ENCODE results near the gene COQ9.
"Not testable (repeated sequence)": the region's sequence is repeated elsewhere in the genome, so short reads cannot be mapped to it uniquely, and the experiment has no call there.

Gene COQ9, protein sequence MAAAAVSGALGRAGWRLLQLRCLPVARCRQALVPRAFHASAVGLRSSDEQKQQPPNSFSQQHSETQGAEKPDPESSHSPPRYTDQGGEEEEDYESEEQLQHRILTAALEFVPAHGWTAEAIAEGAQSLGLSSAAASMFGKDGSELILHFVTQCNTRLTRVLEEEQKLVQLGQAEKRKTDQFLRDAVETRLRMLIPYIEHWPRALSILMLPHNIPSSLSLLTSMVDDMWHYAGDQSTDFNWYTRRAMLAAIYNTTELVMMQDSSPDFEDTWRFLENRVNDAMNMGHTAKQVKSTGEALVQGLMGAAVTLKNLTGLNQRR

DNA sequence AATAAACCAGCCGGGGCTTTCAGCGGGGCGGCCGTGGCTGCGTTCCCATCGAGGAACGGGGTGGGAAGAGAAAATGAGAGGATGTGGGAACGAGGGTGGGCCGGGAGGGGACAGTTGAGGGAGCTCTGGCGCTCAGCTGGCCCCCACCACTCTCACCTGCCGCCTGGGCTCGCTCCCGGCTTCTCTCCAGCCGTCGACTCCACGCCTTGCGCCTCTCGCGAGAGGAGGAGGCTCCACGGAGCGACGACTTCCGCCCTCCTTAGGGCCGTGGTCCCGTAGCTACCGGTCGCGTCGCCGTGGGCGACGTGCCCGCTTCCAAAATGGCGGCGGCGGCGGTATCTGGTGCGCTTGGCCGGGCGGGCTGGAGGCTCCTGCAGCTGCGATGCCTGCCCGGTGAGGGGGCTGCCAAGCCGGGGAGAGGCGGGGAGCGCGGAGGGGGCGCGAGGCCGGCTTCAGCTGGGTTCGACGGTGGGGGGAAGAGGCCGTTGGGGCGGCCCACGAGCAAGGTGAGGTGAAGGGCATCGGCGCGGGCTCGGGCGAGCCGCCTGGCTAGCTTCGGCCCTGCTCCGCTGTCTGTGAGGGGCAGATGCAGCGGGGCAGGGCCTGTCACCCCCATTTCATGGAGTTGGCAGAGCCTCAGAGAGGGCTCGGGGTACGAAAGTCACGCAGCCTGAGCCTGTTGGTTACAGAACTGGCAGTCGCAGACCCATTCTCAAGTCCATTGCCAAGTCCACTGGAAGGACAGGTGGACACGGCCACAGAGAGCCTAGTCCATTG, at the start of gene COQ9, which contains the start of gene CIAPIN1:
Gene COQ9, plus strand, starts transcription at position 294 of the 777 bp plus-strand sequence. Its CDS starts 27 bp downstream, at position 321.
Gene CIAPIN1, minus strand, starts transcription at position 200 of the 777 bp plus-strand sequence. CDS start 6,457 bp downstream, outside the sequence.
- peak; percentile 84 for DNase-seq (ENCODE audit: low read depth)

DNA sequence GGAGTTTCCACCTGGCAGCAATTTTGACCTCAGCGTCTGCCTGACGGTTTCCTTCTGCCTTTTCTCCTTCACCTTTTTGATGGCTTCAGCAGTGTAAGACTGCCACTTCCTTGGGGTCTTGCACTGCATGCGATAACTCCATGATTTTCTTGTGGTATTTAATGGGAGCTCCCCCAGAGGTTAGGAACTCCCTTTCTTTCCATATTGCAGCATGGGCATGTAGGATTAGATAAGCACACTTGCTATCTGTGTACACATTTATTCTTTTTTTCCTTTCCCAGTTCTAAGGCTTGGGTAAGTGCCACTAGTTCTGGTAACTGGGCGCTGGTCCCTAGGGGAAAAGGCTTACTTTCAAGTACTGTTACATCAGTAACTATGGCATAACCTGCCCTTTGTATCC, 49.8 kb upstream of the COQ9 start:
- not testable (repeated sequence) for DNase-seq (ENCODE audit: low read depth)

DNA sequence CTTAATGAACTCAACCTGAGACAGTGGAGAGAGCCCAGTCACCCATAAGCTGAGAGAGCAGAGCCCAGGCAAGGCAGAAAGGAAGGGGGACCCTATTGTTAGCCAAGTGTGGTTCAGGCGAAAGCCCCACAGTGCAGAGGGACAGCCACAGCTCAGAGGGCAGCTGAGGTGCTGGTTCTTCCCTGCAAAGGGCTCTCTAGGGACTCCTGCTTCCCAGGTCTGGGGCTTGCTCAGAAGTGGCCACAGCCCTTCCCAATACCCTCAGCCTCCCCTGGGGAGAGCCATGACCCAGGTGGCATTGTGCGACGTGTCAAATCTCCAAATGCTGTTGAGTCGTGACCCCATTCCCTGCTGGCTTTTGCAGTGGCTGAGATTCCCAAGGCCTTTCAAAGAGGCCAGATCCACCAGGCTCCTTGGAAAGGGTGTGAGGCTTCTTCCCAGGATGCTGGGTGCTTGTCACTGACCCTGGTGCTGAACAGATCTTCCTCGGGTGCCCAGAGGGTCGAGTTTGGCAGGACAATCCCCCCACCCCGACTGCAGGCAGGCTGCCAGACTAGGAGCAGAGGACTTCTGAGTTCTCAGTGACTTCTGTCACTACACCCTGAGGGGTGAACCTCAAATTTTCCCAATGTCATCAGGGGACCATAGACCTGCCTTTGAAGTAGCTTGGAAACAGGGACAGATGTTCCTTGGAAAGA, 45.2 kb upstream of the COQ9 start:
- DNase-seq (ENCODE audit: low read depth): no peak

DNA sequence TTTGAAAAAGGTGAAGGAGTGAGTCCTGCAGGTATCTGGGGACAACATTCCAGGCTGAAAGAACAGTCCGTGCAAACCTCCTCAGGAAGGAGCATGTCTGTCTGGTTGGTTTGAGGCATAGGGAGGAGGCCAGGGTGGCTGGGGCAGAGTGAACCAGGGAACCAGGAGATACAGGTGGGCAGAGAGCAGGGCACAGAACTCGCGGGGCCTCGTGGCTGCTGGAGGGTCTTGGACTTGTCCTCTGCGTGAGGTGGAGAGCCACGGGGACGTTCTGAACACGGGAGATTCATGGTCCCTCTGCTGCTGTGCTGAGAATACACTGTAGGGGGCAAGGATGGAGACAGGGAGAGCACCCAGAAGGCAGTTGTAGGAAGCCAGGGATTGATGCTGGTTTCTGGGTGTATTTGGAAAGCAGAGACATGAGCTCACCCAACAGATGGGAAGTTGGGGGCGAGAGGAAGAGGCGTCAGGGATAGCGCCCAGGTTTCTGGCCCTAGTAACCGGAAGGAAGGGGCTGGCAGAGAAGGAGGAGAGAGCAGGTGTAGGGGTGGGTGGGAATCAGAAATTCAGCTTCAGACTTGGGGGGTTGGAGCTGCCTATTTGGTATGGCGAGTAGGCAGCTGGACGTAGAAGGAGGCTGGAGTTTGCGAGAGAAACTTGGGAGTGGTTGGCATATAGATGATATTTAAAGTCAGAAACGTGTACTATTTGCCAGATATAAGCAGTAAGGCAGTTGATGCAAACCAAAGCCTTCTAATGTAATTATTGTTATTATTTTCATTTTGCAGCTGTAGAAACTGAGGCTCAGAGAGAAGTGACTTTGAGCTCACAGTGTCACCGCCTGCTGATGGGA, 43.1 kb upstream of the COQ9 start, which contains the start of gene CCL17:
Gene CCL17, plus strand, starts transcription at position 803 of the 853 bp plus-strand sequence. CDS start 9,166 bp downstream, outside the sequence.
- DNase-seq (ENCODE audit: low read depth): no peak

DNA sequence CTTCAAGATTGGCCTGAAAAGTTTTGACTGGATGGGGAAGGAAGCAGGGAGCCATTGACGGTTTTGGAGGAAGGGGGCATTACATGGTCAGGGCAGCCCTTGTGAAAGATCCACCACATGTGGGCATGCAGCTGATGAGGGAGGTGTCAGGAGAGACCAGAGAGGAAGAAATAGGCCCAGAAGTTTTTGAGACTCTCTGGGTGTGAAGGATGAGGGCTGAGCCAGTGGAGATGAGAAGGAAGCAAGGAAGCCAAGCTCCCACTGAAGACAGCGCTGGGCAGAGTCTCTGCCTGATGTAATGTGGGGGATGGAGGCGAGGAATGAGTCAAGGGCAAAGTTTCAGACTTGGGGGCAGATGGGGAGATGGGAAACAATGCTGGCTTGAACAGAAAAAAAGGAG, 42.2 kb upstream of the COQ9 start:
- no peak for DNase-seq (ENCODE audit: low read depth)

DNA sequence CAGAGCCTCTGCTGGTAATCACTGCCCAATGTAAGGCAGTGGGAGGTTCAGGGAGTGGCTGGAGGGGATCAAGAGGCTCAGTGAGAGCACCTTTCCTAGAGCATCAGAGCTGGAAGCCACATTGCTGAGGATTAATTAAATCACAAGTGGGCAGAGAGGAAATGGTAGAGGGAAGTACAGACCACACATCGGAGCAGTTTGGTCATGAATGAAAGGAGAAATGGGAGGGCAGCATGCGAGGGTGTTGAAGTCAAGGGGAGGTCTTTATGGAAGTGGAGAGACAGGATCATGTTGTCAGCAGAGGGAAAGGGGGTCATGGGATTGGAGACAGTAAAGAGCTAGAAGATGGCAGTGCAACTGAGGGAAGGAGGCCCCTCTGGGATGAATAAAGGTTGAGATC, 40.4 kb upstream of the COQ9 start:
- DNase-seq (ENCODE audit: low read depth): no peak

DNA sequence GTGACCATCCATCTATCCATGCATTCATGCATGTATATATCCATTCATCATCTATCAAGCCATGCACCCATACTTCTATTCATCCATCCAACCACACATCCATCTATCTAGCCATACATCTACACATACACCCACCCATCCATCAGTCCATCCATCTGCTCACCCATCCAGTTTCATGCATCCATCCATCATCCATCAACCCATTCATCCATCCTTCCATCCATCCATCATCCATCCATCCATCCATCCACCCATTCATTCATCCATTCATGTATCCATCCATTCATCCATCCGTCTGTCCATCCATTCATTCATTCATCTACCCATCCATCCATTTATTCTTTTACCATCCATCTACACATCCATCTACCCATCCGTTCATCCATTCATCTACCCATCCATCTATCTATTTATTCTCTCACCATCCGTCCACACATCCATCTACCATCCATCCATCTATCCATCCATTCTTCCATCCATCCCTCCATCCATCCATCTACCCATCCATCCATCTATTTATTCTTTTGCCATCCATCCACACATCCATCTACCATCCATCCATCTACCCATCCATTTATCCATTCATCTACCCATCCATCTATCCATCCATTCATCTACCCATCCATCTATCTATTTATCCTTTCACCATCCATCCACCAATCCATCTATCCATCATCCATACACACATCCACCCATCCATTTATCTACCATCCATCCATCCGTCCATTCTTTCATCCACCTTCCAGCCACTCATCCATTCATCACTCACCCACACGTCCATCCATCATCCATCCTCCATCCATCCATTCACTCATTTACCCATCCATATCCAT, 39.5 kb upstream of the COQ9 start:
- DNase-seq (ENCODE audit: low read depth): no peak

DNA sequence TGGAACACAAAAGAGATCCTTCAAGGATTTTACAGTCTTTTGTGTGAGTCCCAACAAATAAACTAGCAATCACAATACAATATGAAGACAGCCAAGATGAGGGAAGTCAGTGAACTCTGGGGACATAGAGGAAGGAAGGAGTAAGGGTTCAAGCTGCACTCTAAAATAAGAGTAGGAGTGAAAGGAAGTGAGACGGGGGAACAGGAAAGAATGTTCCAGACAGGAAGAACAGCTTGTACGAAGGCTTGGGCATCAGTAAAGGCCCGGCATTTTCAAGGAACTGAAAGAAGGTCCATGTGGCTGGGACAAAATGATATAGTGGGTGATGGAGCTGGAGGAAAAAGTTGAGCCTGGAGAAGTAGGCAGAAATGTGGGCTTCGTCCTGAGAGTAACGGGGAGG, 38.2 kb upstream of the COQ9 start:
- no peak for DNase-seq (ENCODE audit: low read depth)

DNA sequence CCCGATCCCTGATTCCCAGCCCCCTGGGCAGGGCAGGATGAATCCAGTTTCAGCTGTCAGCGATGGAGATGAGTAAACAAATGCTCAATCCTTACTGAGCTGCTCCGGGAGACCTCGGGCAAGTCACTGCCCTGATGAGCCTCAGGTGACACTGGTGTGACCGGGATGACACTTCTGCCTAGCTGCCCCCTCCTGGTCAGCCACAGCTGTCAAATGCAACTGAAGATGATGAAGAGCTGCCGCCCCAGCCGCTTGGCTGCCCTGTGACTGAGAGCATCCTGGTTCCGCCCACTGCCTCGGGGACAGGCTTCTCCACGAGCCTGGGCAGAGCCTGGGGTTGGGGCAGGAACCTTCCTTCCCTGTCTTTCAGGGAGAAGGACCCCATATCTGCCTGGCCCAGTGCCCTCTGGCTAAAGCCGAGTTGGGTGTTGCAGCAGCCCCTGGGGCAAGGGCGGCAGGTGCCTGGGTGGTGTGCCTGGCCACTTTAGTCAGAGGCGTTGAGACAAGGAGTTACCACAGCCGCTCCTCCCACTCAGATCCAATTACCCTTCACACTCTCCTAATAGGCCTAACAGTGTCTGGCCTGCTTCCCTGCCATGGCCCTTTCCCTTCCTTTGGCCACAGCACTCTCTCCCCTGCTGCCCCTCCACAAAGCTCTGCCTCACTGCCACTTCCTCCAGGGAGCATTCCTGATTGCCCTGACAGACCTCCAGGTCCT, 37.2 kb upstream of the COQ9 start:
- DNase-seq (ENCODE audit: low read depth): no peak

DNA sequence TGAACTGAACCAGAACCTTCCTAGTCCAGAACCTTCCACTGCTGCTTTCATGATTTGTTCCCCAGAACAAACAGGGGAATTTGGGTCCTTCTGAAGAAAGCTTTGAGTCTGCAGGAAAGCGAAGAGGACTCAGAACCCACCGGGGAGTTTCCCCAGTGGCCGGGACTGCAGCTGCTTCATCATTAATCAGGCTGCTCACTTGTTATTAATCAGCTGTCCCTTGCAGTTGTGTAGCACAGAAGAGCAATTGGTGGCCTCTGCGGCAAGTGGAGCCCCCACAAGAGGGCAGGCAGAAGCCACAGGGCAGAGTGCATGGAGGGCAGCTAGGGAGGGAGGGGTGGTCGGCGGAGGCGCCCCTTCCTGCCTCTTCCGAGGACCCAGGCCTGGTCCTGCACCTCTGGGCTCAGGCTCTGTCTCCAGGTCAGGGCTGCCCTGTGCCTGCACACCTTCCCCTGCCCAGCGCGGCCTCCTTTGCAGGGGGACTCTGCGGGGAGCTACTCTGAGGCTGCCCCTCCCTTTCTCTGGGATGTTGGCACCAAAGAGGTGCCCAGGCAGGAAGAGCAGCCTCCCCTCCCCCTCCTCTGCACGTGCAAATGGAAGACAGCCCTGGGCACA, 35.8 kb upstream of the COQ9 start:
- no peak for DNase-seq (ENCODE audit: low read depth)

DNA sequence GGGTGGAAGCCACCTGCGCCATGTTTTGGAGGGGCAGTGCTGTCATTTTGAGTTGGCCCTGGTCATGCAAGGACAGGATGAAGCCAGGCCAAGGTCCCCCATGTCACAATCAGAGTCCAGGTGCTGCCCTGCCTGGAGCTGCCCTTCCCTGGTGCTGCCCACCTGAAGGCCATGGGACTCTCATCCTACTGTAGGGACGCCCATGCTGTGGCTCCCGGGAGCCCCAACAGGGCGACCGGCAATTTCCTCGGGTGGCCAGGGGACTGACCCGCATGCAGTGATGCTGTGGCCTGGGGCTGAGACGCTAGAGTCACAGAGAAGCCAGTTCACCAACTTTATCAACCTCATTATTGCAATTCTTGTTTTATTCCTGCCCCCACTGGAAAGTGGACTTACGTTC, 34.7 kb upstream of the COQ9 start:
- no peak for DNase-seq (ENCODE audit: low read depth)

DNA sequence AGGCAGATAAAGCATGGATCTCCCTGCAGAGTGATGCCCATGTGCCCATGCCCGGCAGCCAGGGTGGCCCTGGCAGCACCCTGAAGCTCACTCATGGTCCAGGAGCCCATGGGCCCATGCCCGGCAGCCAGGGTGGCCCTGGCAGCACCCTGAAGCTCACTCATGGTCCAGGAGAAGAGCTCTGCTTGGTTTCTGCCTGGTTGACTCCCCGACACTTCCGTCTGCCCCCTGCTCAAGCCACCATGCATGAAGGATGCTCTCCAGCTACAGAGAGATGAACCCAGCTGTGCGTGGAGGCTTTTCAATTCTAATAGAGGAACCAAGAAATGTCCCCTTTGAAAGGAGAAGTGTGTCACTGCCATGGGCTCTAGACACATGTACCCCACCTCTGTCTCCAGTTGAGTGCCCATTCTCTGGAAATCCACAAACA, 34.0 kb upstream of the COQ9 start:
- DNase-seq (ENCODE audit: low read depth): no peak

DNA sequence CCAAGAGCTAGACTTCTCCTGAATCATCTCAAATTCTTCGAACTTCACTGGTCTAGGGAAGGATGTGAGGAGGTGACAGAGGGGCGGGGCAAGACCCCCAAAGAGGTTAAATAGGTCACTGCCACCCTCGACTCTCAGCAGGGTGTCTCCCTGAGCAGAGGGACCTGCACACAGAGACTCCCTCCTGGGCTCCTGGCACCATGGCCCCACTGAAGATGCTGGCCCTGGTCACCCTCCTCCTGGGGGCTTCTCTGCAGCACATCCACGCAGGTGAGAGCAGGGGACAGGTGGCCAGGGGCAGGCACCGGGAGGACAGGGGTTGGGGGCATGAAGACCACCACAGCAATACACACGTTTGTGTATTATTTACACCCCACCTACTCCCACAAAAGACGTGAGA, 33.5 kb upstream of the COQ9 start:
- DNase-seq (ENCODE audit: low read depth): no peak

DNA sequence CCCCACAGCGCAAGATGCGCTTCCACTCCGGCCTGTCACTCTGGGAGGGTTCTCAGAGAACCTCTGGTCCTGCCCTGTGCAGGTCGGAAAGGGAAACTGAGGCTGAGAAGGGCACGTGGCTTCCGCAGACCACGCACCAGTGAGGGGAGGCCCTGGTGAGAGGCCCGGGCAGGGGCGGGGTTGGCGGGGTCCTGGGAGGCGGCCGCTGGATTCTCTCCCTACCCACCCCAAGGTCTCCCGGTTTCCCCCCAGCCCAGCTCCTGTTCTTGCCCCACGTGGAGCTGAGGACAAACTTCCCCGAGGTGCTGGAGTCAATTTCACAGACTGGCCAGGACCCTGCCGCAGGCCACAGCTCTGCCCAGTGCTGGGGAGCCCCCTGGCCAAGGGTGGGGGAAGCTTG, 31.2 kb upstream of the COQ9 start:
- no peak for DNase-seq (ENCODE audit: low read depth)

DNA sequence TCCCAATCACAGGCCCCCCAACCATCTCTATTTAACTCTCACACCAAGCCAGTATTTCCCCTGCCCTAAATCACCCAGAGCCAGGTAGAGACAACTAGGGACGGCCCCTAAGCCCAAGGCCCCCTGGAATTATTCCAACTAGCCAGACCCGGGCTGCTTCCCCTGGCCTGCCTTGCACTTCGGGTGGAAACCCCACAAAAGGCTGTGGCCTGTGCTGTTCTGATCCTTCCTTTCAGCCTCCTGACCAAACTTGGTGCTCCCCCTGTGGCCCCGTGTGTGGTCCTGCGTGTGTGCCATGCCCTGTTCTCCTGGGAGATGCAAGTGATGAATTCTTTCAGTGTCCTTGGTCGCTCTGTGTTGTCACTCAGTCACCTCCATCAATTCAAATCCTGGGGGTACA, 27.8 kb upstream of the COQ9 start:
- no peak for DNase-seq (ENCODE audit: low read depth)

DNA sequence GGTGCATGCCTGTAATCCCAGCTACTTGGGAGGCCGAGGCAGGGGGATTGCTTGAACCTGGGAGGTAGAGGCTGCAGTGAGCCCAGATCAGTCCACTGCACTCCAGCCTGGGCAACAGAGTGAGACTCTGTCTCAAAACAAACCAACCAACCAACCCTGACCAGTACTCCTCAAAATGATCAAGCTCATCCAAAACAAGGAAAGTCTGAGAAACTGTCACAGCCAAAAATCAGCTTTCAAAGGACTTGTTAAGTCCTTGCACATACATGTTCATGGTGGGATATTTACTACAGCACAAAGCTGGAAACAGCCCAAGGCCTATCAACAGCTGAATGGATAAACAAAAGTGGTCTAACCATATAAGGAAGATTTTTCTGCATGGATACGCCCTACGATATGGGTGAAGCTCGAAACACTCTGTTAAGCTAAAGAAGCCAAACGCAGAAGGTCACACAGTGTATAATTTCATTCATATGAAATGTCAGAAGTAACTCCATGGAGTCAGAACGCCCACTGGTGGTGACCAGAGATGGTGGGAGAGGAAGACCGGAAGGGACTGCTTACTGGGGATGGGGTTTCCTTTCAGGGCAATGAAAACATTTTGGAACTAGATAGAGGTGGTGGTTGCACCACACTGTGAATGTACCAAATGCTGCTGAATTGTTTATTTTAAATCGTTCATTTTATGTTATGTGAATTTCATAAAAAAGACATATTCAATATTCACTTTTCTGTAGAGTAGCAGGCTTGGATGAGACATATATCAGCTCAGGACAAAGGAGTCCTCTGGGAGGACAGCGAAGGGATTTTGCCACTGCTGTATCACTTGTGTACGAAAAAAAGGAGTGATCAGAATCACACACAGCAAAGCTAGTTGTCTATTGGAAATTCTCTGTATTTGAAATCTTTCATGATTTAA, 25.0 kb upstream of the COQ9 start:
- no peak for DNase-seq (ENCODE audit: low read depth)

DNA sequence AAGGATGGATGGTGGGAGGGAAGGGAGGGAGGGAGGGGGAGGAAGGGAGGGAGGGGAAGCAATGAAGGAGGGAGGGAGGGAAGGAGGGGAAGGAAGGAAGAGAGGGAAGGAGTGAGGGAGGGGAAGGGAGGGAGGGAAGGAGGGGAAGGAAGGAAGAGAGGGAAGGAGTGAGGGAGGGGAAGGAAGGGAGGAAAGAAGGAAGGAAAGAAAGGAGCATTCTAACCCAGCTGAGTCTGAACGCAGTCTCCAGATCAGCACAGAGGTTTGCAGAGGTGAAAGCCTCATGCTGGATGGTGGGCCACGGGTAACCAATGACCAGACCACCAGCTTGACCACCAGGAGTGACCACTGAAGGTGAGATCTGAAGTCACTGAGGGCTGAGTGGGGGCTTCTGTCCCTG, 24.1 kb upstream of the COQ9 start:
- DNase-seq (ENCODE audit: low read depth): no peak

DNA sequence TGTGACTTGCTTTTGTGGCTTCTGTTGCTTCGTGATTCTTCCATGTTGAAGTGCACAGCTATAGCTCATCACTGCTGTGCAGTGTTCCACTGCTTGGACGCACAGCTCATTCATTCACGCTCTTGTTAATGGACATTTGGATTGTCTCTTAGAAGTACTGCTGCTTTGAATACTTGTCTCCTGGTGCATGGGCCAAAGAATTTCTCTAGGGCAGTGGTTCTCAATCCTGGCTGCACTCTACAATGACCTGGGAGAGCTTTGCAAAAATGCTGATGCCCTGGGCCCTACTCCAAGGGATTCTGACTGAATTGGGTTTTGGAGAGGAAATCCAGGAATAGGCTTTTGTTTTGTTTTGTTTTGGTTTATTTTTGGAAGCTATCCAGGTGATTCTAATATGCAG, 22.7 kb upstream of the COQ9 start:
- DNase-seq (ENCODE audit: low read depth): no peak

DNA sequence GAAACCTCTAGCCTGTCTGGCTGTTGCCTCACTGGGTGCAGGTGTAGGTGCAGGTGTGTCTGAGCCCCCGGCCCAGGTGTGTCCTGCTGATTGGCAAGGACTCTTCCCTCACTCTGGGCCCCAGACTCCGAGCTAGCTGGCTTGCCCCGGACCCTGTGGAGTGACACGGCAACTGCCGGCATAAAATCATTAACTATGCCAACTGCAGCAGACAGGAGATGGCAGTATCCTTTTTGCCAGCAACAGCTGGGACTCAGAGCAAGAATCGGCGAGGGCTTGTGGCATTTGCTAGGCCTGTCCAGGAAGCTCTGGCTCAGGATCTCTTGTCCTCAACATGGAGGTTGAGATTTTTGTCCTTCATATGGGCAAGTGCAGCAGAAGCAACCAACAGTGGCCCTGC, 20.9 kb upstream of the COQ9 start:
- DNase-seq (ENCODE audit: low read depth): no peak
